ENCODE results near the gene ZNF689.

The ZNF689 gene

GRCh38 chr16:30650369-30651123, 40.4 kb upstream of the ZNF689 start, which contains the start of gene PRR14 (continued):
- TF ChIP-seq ZNF513 (tag by site-specific recombination; IDR thresholded peaks at IDR 0.05) (no peak), GLIS2 (tag by site-specific recombination; IDR thresholded peaks at IDR 0.05) (peak; percentile 95), ZNF223 (tag by site-specific recombination; IDR thresholded peaks at IDR 0.05) (no peak), ZNF433 (tag by site-specific recombination; IDR thresholded peaks at IDR 0.05; ENCODE audit: low read depth) (no peak), GLIS1 (tag by site-specific recombination; IDR thresholded peaks at IDR 0.05) (peak; percentile 95), OSR2 (tag by site-specific recombination; IDR thresholded peaks at IDR 0.05) (peak; percentile 74), ZNF624 (tag by site-specific recombination; IDR thresholded peaks at IDR 0.05) (no peak), ZNF24 (tag by site-specific recombination; IDR thresholded peaks at IDR 0.05) (peak; percentile 96), ZNF138 (tag by site-specific recombination; IDR thresholded peaks at IDR 0.05; ENCODE audit: borderline replicate concordance) (no peak), GLI2 (tag by site-specific recombination; IDR thresholded peaks at IDR 0.05; ENCODE audit: borderline replicate concordance, low read depth) (no peak), ZNF660 (tag by site-specific recombination; IDR thresholded peaks at IDR 0.05) (peak; percentile 87; the same call in 1 of the 2 replicates), ZNF843 (tag by site-specific recombination; IDR thresholded peaks at IDR 0.05) (no peak; the same call in 1 of the 2 replicates), ZNF585B (tag by site-specific recombination; IDR thresholded peaks at IDR 0.05) (no peak), BCL11B (tag by site-specific recombination; IDR thresholded peaks at IDR 0.05; ENCODE audit: low read depth) (peak; percentile 85; the same call in 1 of the 2 replicates), ZNF621 (tag by site-specific recombination; IDR thresholded peaks at IDR 0.05) (no peak), ZNF404 (tag by site-specific recombination; IDR thresholded peaks at IDR 0.05) (no peak), ZIC2 (tag by site-specific recombination; IDR thresholded peaks at IDR 0.05) (peak; percentile 76), ZNF341 (tag by site-specific recombination; IDR thresholded peaks at IDR 0.05; ENCODE audit: low read depth) (peak; percentile 96), REST (tag by site-specific recombination; IDR thresholded peaks at IDR 0.05) (no peak), ZNF623 (tag by site-specific recombination; IDR thresholded peaks at IDR 0.05) (peak; percentile 54; the same call in 1 of the 2 replicates), ZNF704 (tag by site-specific recombination; IDR thresholded peaks at IDR 0.05) (no peak), ZNF202 (tag by site-specific recombination; IDR thresholded peaks at IDR 0.05; ENCODE audit: borderline replicate concordance) (no peak), ZFP69B (tag by site-specific recombination; IDR thresholded peaks at IDR 0.05) (no peak), ZNF571 (tag by site-specific recombination; IDR thresholded peaks at IDR 0.05) (no peak), ZNF398 (tag by site-specific recombination; IDR thresholded peaks at IDR 0.05) (peak; percentile 98), ZFP3 (tag by site-specific recombination; IDR thresholded peaks at IDR 0.05; ENCODE audit: low read depth) (no peak), ZBTB1 (tag by site-specific recombination; IDR thresholded peaks at IDR 0.05) (no peak), ZNF350 (tag by site-specific recombination; IDR thresholded peaks at IDR 0.05) (no peak), ZNF830 (tag by site-specific recombination; IDR thresholded peaks at IDR 0.05; ENCODE audit: low read depth) (no peak), ZNF140 (tag by site-specific recombination; IDR thresholded peaks at IDR 0.05) (no peak)
- TF ChIP-seq, protein P1, sequence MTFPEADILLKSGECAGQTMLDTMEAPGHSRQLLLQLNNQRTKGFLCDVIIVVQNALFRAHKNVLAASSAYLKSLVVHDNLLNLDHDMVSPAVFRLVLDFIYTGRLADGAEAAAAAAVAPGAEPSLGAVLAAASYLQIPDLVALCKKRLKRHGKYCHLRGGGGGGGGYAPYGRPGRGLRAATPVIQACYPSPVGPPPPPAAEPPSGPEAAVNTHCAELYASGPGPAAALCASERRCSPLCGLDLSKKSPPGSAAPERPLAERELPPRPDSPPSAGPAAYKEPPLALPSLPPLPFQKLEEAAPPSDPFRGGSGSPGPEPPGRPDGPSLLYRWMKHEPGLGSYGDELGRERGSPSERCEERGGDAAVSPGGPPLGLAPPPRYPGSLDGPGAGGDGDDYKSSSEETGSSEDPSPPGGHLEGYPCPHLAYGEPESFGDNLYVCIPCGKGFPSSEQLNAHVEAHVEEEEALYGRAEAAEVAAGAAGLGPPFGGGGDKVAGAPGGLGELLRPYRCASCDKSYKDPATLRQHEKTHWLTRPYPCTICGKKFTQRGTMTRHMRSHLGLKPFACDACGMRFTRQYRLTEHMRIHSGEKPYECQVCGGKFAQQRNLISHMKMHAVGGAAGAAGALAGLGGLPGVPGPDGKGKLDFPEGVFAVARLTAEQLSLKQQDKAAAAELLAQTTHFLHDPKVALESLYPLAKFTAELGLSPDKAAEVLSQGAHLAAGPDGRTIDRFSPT (tag by site-specific recombination; IDR thresholded peaks at IDR 0.05), result no peak

Data from HEK293 (cell line).